ENCODE results near the gene CDC42.
"Not testable (repeated sequence)": the region's sequence is repeated elsewhere in the genome, so short reads cannot be mapped to it uniquely, and the experiment has no call there.

CDC42 gene

DNA sequence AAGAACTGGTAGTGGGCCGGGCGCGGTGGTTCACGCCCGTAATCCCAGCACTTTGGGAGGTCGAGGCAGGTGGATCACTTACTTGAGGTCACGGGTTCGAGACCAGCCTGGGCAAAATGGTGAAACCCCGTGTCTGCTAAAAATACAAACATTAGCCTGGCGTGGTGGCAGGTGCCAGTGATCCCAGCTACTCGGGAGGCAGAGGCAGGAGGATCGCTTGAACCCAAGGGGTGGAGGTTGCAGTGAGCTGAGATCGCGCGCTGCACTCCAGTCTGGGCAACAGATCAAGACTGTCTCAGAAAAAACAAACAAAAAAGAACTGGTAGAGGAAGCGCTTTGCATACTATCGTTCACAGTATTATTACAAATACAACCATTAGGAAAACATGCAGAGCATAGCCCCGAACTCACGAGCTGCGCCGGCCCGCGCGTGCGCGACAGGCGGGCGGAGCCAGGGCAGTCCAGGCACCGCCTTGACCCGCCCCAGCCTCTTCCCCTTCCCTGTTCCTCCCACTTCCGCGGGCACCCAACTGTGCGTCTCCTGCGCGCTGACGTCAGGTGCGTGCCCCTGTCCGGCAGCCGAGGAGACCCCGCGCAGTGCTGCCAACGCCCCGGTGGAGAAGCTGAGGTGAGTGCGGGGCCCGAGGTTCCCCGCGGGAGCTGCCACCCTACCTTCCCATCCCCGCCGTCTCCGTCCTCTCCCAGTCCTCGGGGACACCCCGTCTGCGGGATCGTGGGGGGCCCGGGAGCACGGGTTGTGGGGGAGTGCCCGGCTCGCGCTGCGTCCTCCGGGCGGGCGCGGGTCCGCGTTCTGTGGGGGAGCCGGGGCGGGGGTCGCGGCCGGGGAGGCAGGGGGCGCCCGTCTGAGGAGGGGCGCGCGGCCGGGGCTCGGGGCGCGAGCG, at the start of gene CDC42:
CDC42 (plus strand) TSS at position 595 of the 902 bp plus-strand sequence. CDS start 25,770 bp downstream, outside the sequence.
- peak; percentile 96 for DNase-seq

- not testable (repeated sequence) for DNase-seq
Observed at GRCh38 chr1:22002875-22003274, 49.6 kb upstream of the CDC42 start.

DNA sequence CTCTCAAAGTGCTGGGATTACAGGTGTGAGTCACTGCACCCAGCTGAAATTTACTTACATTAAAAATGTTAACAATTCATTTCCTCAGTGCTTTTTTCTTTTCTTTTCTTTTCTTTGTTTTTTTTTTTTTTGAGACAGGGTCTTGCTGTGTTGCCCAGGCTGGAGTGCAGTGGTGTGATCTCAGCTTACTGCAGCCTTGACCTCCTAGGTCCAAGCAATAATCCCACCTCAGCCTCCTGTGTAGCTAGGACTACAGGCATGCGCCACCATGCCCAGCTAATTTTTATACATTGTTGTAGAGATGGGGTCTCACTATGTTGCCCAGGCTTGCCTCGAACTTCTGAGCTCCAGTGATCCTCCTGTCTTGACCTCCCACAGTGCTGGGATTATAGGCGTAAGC, 48.5 kb upstream of the CDC42 start:
- not testable (repeated sequence) for DNase-seq

GRCh38 chr1:22005261-22006149, 47.0 kb upstream of the CDC42 start:
- peak; percentile 15 for DNase-seq

- not testable (repeated sequence) for DNase-seq
Observed at GRCh38 chr1:22006736-22007135, 45.8 kb upstream of the CDC42 start.

DNA sequence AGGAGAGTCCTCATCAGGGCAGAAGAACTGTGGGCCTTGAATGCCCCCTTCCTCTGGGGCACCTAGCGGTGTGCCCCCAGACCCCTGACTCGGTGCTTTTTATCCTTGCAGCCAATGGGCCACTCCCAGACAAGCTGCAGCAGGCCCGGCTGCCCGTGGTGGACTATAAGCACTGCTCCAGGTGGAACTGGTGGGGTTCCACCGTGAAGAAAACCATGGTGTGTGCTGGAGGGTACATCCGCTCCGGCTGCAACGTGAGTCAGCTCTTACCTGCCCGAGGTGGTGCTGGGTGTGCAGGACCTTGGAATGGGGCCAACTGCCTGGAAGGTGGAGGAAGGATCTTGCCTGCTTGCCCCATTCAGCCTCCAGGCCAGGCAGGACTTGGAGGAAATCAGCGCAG, 45.2 kb upstream of the CDC42 start:
- DNase-seq: not testable (repeated sequence)

DNA sequence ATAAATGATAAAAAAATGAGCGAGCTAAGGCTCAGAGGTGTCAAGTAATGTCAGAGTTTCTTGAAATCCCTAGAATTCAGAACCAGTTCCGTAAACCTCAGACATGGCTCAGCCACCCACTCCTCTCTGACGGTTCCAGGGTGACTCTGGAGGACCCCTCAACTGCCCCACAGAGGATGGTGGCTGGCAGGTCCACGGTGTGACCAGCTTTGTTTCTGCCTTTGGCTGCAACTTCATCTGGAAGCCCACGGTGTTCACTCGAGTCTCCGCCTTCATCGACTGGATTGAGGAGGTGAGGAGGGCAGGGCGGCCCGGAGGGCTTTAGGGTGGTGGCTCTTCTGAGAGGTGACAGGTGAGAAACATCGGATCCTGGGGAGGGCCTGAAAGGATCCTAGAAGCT, 42.9 kb upstream of the CDC42 start:
- not testable (repeated sequence) for DNase-seq

- not testable (repeated sequence) for DNase-seq
Observed at GRCh38 chr1:22012752-22013151, 39.8 kb upstream of the CDC42 start.

DNA sequence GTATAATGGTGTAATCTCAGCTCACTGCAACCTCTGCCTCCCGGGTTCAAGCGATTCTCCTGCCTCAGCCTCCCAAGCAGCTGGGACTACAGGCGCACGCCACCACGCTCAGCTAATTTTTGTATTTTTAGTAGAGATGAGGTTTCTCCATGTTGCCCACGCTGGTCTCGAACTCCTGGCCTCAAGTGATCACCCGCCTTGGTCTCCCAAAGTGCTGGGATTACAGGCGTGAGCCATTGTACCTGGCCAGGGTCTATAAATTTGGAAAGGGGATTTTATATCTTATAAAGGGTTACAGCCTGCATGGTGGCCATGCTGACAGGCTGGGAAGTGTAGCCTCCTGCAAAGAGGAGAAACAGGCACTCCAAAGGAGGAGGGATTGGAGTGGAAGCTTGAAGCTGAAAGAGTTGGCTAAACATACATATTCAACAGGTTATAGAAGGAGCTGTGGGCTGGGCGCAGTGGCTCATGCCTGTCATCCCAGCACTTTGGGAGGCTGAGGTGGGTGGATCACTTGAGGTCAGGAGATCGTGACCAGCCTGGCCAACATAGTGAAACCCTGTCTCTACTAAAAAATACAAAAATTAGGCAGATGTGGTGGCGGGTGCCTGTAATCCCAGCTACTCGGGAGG, 37.8 kb upstream of the CDC42 start:
- not testable (repeated sequence) for DNase-seq

DNA sequence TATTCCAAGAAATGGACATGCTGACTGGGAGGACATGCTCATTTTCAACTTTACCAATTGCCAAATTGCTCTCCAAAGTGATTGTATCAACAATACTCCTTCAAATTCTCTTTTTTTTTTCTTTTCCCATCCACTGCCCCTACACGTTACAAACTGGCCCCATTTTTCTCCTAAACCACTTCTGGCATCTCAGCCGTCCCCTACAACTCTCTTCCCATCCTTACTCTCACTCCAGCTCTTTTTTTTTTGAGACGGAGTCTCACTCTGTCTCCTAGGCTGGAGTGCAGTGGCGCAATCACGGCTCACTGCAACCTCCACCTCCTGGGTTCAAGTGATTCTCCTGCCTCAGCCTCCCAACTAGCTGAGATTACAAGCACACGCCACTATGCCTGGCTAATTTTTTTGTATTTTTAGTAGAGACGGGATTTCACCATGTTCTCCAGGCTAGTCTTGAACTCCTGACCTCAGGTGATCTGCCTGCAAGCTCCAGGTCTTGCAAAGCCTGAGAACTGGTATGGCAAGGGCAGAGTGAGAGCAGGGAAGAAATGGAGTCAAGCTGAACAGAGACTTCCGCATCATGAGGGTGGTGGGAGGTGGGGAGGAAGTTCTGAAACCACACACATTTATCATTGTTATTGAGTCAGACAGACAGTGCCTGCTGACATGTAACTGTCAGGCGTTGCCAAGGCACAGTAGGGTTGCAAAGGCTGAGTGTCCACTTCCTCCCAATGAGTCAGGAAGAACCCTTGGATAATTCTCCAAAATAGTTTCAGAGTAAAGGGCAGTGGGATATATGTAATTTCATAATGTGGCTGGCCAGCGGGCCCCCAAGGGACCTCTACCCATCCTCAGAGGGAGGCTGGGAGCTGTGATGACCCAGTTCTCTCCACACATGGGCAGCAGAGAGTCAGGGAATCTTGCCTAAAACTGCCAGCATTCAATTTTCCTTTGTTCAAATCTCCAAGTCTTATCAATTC, 33.6 kb upstream of the CDC42 start:
- no peak for DNase-seq

DNA sequence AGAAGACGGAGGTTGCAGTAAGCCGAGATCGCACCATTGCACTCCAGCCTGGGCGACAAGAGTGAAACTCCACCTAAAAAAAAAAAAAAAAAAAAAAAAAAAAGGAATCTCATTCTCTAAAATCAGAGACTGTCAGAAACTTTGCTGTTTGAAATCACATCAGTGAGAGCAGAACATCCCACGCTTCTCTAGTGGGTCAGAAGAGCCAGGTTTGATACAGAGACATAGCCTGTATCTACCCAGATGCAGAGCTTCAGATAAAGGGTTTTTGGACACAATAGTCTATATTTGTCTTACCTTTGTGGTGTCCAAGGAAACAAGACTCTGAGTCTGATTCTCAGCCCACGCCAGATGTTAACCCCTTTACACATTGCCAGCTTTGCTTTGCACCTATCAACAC, 31.4 kb upstream of the CDC42 start:
- no peak for DNase-seq

DNA sequence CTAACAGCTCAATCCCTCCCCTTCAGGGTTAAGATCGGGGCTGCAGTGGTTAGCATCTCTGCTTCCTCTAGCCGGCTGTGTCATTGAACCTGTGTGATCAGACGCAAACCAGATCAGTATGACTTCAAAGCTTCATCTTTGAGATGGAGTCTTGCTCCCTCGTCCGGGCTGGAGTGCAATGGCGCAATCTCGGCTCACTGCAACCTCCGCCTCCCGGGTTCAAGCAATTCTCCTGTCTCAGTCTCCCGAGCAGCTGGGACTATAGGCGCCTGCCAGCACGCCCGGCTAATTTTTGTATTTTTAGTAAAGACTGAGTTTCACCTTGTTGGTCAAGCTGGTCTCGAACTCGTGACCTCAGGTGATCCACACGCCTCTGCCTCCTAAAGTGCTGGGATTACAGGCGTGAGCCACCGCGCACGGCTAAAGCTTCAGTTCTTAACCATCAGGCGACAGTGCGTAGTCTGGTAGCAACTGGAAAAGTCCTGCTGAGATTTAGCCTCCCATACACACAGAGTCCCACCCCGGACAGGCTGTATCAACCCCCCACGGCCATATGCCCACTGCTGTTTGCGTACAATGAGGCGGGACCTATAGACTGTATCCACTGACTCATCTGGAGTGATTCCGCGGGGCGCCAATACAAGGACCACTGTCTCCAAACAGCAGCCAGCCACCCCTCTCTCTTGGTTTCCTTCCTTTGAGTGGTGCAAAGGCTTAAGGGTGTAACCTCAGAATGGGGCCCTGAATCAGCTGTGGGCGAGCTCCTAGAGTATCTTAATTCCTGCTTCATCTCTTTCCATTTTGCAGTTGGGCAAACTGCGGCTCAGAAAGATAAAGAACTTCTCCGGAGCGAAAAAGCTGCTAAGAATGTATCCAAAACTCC, 27.8 kb upstream of the CDC42 start:
- peak; percentile 92 for DNase-seq

GRCh38 chr1:22025368-22026155, 26.9 kb upstream of the CDC42 start:
- peak; percentile 92 for DNase-seq

DNA sequence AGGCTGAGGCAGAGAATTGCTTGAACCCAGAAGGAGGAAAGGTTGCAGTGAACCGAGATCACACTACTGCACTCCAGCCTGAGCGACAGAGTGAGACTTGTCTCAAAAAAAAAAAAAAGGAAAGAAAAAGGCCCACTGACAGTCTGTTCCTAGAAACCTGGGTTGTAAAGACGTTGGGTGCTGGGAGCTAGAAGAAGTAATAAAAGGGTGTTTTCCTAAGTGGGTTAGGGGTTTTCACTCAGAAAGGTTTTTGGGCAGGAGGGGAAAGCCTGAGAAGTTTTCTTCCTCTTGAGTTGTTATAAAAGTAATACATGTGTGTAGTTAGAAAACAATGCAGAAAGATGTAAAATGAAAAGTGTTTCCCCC, 25.6 kb upstream of the CDC42 start:
- no peak for DNase-seq

- no peak for DNase-seq
Observed at GRCh38 chr1:22030057-22030456, 22.5 kb upstream of the CDC42 start.

DNA sequence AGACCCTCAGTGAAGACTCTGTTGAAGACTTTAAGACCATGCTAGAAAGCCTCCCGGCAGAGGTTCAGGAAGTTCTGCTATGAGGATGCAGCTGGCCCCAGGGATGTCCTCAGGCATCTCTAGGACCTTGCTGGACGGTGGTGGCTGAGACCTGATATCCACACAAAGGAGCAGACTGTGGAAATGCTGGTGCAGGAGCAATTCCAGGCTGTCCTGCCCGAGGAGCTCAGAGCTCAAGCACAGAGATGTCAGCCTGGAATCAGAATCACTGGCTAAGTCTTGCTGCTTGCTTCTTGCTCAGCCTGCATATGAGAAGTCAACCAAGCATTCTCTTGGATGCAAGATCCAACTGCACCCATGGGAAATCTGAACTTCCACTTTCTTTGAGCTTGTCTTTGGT, 22.0 kb upstream of the CDC42 start:
- DNase-seq: no peak

DNA sequence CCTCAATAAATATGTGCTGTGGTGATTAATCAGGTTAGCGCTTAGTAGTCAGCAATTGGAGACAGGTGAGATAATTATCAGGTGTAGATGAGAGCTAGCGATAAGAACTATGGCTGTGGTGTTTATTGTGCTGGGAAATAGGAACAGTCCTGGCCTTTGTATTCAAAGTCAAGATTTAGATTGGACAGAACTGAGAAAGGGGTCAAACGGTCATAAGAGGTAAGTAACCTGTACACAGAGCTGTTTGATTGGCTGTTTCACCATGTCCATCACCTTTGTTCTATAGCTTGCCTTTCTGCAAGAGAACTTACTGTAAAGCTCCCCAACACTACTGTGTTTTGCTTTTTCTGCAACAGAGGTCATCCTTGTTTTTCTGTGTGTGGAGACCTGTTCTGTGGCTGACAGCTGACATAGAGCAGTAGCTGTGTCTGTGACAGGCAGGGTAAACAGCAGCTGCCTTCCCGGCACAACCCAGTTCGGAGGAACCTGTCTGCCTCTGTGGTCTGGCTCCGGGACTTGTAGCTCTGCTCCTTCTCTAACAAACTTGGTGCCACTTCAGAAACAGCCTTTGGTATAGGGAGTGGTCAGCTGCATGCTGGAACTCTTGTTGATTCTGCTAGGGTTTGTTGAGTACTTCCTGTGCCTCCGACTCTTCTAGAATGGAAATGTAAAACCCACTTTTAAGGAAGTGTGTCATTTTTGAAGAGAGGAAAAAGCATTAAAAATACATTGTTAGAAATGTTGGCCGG, 21.1 kb upstream of the CDC42 start:
- DNase-seq: no peak

DNA sequence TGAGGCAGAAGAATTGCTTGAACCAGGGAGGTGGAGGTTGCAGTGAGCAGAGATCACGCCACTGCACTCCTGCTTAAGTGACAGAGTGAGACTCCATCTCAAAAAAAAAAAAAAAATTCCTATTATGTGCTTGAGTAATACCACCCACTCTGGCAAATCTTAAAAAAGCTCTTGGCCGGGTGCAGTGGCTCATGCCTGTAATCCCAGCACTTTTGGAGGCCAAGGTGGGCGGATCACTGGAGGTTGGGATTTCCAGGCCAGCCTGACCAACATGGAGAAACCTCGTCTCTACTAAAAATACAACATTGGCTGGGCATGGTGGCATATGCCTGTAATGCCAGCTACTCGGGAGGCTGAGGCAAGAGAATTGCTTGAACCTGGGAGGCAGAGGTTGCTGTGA, 17.7 kb upstream of the CDC42 start:
- not testable (repeated sequence) for DNase-seq

- no peak for DNase-seq
Observed at GRCh38 chr1:22037520-22037919, 15.0 kb upstream of the CDC42 start.

All from NCI-H510A treated with DMSO at 0.1 percent for 48 hours (cell line).